Brain microvascular endothelial cell (primary cell): ENCODE measurements around the gene TTL.

Experiments
- DNase-seq: peaks from one replicate; pipeline ENCODE4 v3.0.0-alpha.2; 2020
- H3K27ac ChIP-seq: fragments of 250-450 bp; sonication (Bioruptor Pico); 2 replicates; pipeline ENCODE4 v1.5.1; 2020; ENCODE audit warnings: mild to moderate bottlenecking, moderate library complexity
- H3K27me3 ChIP-seq: fragments of 250-450 bp; sonication (Bioruptor Pico); replicated peaks from 2 replicates; pipeline ENCODE4 v1.5.1; 2020; ENCODE audit warnings: mild to moderate bottlenecking
- H3K36me3 ChIP-seq: fragments of 250-450 bp; sonication (Bioruptor Pico); replicated peaks from 2 replicates; pipeline ENCODE4 v1.5.1; 2020; ENCODE audit warnings: mild to moderate bottlenecking
- H3K4me3 ChIP-seq: 2 replicates; pipeline ENCODE4 v1.5.1; 2011; ENCODE audit warnings: low read depth, mild to moderate bottlenecking, control low read depth, low read length, moderate library complexity
- CTCF ChIP-seq: IDR thresholded peaks from 2 replicates; pipeline ENCODE4 v1.5.1; 2011; ENCODE audit warnings: low read depth, mild to moderate bottlenecking, moderate library complexity, low read length, control low read depth, inconsistent platforms; ENCODE audit errors: missing control alignments
- in situ Hi-C: cut with HindIII; loops from 2 replicates; pipeline ENCODE4 v1.10.0; 2017; ENCODE audit warnings: low sequenced_read_pairs, low pct_ligation_motif_present

Gene TTL

GRCh38 chr2:112585873-112586464, 104.0 kb downstream of the TTL start:
- Histone ChIP-seq H3K27ac (no peak overlapping the region), H3K36me3 (no peaks in the 10 kb centered on the region), H3K4me3 (no peak overlapping the region), H3K27me3 (no peaks in the 10 kb centered on the region)
- TF ChIP-seq CTCF: no peak
- no peak for DNase-seq
- in situ Hi-C loops: no loop called here

GRCh38 chr2:112588611-112589045, 106.7 kb downstream of the TTL start:
- no peak overlapping the region for H3K4me3 ChIP-seq
- in situ Hi-C loops: no loop called here
- TF ChIP-seq CTCF: no peak
- H3K36me3 ChIP-seq: no peaks in the 10 kb centered on the region
- H3K27me3 ChIP-seq: no peaks in the 10 kb centered on the region
- no peak for DNase-seq
- H3K27ac ChIP-seq: no peak overlapping the region
